Uterus (tissue), 4 donors: ENCODE measurements around the gene LAPTM5. TPM values are rescaled to one million over a fixed set of nuclear protein-coding genes. Genes with fewer than 3 reads are reported as not detected.

Source experiments
- DNase-seq, 2 donors: peaks; one replicate each; pipeline ENCODE4 v3.0.0-alpha.2; 2019 to 2020
- H3K27ac ChIP-seq, 2 donors: fragments of 200-600 bp; sonication (generic); 1 replicate in 1 of 2; 2 replicates in 1 of 2; pipeline ENCODE4 v1.5.1; 2016 to 2018
- H3K27me3 ChIP-seq, 2 donors: fragments of 200-600 bp; sonication (generic); one replicate each; pipeline ENCODE4 v1.5.1; 2018 to 2019; ENCODE audit warnings: control low read depth in 1 of 2
- H3K36me3 ChIP-seq, 2 donors: fragments of 200-600 bp; sonication (generic); one replicate each; pipeline ENCODE4 v1.5.1; 2019; ENCODE audit warnings: control low read depth in 1 of 2
- H3K4me1 ChIP-seq, 2 donors: fragments of 200-600 bp; sonication (generic); one replicate each; pipeline ENCODE4 v1.5.1; 2018 to 2019; ENCODE audit warnings: control low read depth in 1 of 2
- H3K4me3 ChIP-seq, 2 donors: fragments of 200-600 bp; sonication (generic); 1 replicate in 1 of 2; 2 replicates in 1 of 2; pipeline ENCODE4 v1.5.1; 2018 to 2019; ENCODE audit warnings: mild to moderate bottlenecking in 1 of 2
- H3K9me3 ChIP-seq, 2 donors: fragments of 200-600 bp; sonication (generic); one replicate each; pipeline ENCODE4 v1.5.1; 2019; ENCODE audit warnings: control low read depth in 1 of 2
- POLR2A ChIP-seq, 2 donors: fragments of 450-650 bp; IDR thresholded peaks; one replicate each; pipeline ENCODE4 v1.6.1; 2016; ENCODE audit warnings: antibody characterized with exemption in 2 of 2, mild to moderate bottlenecking in 1 of 2, moderate library complexity in 1 of 2
- intact Hi-C: fragments of 100-400 bp; cut with DNase I; formaldehyde crosslinking; loops from one replicate; pipeline ENCODE4 v1.15.1; 2023; ENCODE audit warnings: low total_unique reads
- total RNA-seq, 4 donors: library from RNA; depleted of rRNA in 3 of 4; stranded (reverse); fragments of >200 nt in 3 of 4; gene quantifications; one replicate each; pipeline versions ENCODE4 v1.1.0 to v1.2.4, GENCODE V29; 2014 to 2023
- TF ChIP-seq, protein P1 (sequence below), 4 experiments: fragments of 200-600 bp in 2 of 4; fragments of 450-650 bp in 2 of 4; sonication (generic) in 2 of 4; IDR thresholded peaks; one replicate each; pipeline ENCODE4 v1.5.1; 2016 to 2019; ENCODE audit warnings: antibody characterized with exemption in 4 of 4, mild to moderate bottlenecking in 2 of 4, moderate library complexity in 1 of 4
- donor health status: DM: yes; HTN: yes; CAD: no.

Gene LAPTM5
- 10 to 100 TPM in 3 of 4 donors, 1 to 10 TPM in 1; 6.1 to 76.8 (median 15.8) TPM for total RNA-seq

- H3K36me3 ChIP-seq = no peaks in the 10 kb centered on the region
- no peaks in the 10 kb centered on the region for H3K27me3 ChIP-seq
- DNase-seq = peak in 1 of 2 donors; percentile 26
- no peaks in the 10 kb centered on the region for H3K9me3 ChIP-seq
- peak within 1 kb of the TSS; percentile 17 to 48 for H3K27ac ChIP-seq
- TF ChIP-seq, protein P1, sequence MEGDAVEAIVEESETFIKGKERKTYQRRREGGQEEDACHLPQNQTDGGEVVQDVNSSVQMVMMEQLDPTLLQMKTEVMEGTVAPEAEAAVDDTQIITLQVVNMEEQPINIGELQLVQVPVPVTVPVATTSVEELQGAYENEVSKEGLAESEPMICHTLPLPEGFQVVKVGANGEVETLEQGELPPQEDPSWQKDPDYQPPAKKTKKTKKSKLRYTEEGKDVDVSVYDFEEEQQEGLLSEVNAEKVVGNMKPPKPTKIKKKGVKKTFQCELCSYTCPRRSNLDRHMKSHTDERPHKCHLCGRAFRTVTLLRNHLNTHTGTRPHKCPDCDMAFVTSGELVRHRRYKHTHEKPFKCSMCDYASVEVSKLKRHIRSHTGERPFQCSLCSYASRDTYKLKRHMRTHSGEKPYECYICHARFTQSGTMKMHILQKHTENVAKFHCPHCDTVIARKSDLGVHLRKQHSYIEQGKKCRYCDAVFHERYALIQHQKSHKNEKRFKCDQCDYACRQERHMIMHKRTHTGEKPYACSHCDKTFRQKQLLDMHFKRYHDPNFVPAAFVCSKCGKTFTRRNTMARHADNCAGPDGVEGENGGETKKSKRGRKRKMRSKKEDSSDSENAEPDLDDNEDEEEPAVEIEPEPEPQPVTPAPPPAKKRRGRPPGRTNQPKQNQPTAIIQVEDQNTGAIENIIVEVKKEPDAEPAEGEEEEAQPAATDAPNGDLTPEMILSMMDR (IDR thresholded peaks at IDR 0.05) = no peak
- no peak for TF ChIP-seq POLR2A (IDR thresholded peaks at IDR 0.05)
- H3K4me1 ChIP-seq = no peaks in the 10 kb centered on the region
- H3K4me3 ChIP-seq = no peak within 1 kb of the TSS
- intact Hi-C loops = no loop called here
Observed at GRCh38 chr1:30757352-30758120, at the start of gene LAPTM5. Gene LAPTM5 (minus strand): TSS chr1:30757774. CDS start chr1:30757745, 29 bp downstream.

GRCh38 chr1:30806381-30807317 lies 49.1 kb upstream of the LAPTM5 start:
- no peaks in the 10 kb centered on the region for H3K4me1 ChIP-seq

GRCh38 chr1:30805304-30806003 lies 47.9 kb upstream of the LAPTM5 start:
- no peaks in the 10 kb centered on the region for H3K36me3 ChIP-seq
- H3K4me1 ChIP-seq = no peaks in the 10 kb centered on the region
- TF ChIP-seq, protein P1 (IDR thresholded peaks at IDR 0.05) = no peak
- TF ChIP-seq POLR2A (IDR thresholded peaks at IDR 0.05) = no peak
- no peak overlapping the region for H3K27ac ChIP-seq
- no peaks in the 10 kb centered on the region for H3K9me3 ChIP-seq
- intact Hi-C loops = no loop called here
- no peaks in the 10 kb centered on the region for H3K27me3 ChIP-seq
- no peak overlapping the region for H3K4me3 ChIP-seq
- DNase-seq = no peak

More at GRCh38 chr1:30806381-30807317, 49.1 kb upstream of the LAPTM5 start:
- H3K4me3 ChIP-seq = no peak overlapping the region
- H3K27ac ChIP-seq = peak overlapping the region in 1 of 2 donors; percentile 15
- H3K27me3 ChIP-seq = no peaks in the 10 kb centered on the region
- no peak for DNase-seq
- H3K9me3 ChIP-seq = no peaks in the 10 kb centered on the region
- TF ChIP-seq POLR2A (IDR thresholded peaks at IDR 0.05) = no peak
- TF ChIP-seq, protein P1 (IDR thresholded peaks at IDR 0.05) = no peak
- intact Hi-C loops = no loop called here
- no peaks in the 10 kb centered on the region for H3K36me3 ChIP-seq

- Histone ChIP-seq H3K36me3 (no peaks in the 10 kb centered on the region), H3K27ac (no peak overlapping the region), H3K9me3 (no peaks in the 10 kb centered on the region), H3K27me3 (no peaks in the 10 kb centered on the region), H3K4me3 (no peak overlapping the region), H3K4me1 (no peaks in the 10 kb centered on the region)
- intact Hi-C loops = no loop called here
- DNase-seq = no peak
- TF ChIP-seq POLR2A (IDR thresholded peaks at IDR 0.05) = no peak
- TF ChIP-seq, protein P1 (IDR thresholded peaks at IDR 0.05) = no peak
Observed at GRCh38 chr1:30804822-30805221, 47.2 kb upstream of the LAPTM5 start.
